HG03064 (cell line): ENCODE results near the gene ESRRA.
"Not testable (repeated sequence)": the region's sequence is repeated elsewhere in the genome, so short reads cannot be mapped to it uniquely, and the experiment has no call there.

Experiments
- ATAC-seq: cut with Tn5 transposase; IDR thresholded peaks from one replicate; pipeline ENCODE4 v1.9.1; 2021; ENCODE audit warnings: low read depth; ENCODE audit not compliant: unreplicated experiment

Gene ESRRA

DNA sequence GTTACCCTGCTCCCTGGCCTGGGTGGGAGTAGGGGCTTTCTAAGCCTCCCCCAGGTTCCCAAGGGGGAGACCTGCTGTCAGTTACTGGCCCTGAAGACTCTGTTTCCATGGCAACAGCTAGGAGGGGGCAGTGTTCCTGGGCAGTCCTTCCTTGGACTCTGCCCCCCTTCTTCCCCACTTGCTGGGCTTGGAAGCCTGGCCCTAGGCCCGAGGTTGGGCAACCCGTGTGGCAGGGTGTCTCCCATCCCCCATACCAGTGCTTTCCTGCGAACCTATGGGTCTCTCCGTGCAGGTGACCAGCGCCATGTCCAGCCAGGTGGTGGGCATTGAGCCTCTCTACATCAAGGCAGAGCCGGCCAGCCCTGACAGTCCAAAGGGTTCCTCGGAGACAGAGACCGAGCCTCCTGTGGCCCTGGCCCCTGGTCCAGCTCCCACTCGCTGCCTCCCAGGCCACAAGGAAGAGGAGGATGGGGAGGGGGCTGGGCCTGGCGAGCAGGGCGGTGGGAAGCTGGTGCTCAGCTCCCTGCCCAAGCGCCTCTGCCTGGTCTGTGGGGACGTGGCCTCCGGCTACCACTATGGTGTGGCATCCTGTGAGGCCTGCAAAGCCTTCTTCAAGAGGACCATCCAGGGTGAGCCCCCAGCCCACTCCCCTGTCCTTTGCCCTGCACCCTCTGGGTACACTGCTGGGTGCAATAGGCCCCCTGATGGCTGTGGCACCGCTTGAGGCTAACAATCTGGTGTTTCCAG lies 1.7 kb downstream of the ESRRA start:
- ATAC-seq, result no peak

DNA sequence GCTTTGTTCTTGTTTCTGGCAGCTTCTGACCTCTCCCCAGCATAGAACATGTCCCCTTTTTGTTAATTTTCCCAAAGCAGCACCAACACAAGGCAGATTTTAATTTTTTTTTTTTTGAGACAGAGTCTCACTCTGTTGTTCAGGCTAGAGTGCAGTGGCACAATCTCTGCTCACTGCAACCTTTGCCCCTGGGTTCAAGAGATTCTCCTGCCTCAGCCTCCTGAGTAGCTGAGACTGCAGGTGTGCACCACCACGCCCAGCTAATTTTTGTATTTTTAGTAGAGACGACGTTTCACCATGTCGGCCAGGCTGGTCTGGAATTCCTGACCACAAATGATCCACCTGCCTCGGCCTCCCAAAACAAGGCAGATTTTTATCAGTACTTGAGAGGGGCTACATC lies 2.5 kb downstream of the ESRRA start:
- not testable (repeated sequence) for ATAC-seq

GRCh38 chr11:64312947-64313346 lies 7.6 kb downstream of the ESRRA start:
- no peak for ATAC-seq

DNA sequence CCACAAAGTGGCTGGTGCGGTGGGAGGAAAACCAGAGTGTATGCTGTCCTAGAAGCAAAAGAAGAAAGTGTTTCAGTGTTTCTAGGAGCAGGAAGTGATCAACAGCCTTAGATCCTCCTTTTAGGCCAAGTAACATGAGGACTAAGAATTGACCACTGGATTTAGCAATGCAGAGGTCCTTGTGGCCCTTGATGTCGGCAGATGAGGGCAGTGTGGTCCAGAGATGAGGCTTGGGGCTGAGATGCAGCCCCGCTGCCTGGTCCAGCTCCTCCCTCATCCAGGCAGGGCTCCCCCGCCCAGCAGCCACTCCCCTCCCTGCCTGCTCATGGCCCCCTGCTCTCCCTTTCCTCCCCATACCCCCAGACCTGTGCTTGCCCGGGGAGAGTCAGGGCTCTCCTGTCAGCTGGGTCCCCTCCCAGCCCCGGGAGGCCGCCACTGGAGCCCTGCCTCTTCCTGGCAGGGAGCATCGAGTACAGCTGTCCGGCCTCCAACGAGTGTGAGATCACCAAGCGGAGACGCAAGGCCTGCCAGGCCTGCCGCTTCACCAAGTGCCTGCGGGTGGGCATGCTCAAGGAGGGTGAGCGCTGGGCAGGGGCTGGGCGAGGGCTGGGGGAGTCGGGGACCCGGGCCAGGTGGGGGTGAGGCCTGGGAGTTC lies 8.3 kb downstream of the ESRRA start:
- no peak for ATAC-seq

GRCh38 chr11:64314146-64314804 lies 9.0 kb downstream of the ESRRA start:
- ATAC-seq, result no peak

DNA sequence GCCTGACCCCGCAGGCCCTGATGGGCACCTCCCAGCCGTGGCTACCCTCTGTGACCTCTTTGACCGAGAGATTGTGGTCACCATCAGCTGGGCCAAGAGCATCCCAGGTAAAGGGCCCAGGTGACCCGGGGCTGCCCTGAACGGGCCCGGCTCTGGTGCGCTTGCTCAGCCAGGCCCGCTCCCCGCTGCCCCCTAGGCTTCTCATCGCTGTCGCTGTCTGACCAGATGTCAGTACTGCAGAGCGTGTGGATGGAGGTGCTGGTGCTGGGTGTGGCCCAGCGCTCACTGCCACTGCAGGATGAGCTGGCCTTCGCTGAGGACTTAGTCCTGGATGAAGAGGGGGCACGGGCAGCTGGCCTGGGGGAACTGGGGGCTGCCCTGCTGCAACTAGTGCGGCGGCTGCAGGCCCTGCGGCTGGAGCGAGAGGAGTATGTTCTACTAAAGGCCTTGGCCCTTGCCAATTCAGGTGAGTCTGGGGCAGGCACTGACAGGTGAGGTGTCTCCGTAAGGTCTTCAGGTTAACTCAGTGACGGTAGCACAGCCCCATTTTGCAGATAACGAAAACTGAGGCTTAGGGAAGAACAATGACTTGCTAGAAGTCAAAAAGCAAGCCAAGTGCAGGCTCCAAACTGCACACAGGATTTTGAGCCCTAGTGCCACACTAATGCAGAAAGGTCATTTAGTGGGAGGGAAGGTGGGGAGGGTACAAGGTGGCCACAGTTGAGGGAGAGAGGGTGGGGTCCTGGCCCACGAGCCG lies 9.7 kb downstream of the ESRRA start:
- no peak for ATAC-seq

- not testable (repeated sequence) for ATAC-seq
Measured at GRCh38 chr11:64315667-64316526, 10.6 kb downstream of the ESRRA start.

DNA sequence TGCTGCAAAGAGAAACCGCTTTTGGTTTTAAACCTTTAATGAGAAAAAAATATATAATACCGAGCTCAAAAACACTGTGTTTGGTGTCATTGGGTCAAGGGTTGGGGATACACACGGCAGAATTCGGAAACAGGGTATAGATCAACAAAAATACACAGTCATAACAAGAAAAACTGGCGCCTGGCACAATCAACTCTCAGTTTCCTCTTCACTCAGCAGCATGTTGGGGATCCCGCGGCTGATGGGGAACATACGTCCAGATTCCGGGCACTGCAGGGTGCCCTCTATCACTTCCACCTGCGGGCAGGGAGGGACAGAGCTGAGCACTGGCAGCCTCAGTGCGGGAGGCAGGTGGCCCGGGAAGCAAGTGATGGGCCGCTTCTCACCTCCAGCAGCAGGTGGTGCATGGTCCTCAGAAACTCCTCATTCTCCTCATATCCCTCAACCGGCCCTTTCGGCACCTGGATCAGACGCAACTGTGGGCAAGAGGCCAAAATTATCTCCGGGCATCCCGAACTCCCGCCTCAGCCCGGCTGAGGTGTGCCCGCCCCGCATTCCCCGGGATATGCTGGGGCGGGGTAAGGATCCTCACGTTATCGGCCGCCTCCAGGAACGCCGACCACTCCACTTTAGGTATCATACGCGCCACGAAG lies 11.5 kb downstream of the ESRRA start:
- no peak for ATAC-seq

DNA sequence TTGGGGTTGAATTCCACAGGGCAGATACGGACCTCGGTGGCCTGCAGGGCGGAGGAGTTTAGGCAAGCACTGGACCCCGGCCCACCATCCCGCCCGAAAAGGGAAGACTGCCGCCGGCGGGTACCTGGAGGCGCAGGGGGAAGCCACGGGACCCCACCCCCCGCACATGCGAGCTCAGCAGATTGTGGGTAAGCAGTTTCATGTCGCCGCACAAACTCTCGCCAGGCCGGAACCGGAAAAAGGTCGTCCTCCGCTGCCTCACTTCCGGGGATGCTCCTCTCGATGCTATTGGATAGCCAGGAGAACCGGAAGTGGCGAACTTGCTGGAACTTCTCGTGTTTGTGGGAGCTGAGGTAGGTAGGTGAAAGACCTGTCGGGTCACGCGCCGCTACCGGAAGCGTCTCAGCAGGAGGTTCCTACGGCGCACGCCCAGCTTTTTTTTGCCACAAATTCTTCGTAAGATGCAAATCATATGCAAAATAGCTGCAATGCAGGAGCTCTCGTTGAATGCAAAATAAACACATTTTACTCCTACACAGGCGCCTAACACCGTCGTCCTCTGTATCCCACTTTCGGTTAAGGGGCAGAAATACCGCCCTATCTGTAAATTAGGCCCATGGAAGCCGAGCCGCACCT lies 12.1 kb downstream of the ESRRA start, which contains the start of gene TRMT112:
TSS of gene TRMT112 (minus strand) at position 235 of the 636 bp plus-strand sequence. CDS start at position 202, 33 bp downstream.
- ATAC-seq, result peak; percentile 41

DNA sequence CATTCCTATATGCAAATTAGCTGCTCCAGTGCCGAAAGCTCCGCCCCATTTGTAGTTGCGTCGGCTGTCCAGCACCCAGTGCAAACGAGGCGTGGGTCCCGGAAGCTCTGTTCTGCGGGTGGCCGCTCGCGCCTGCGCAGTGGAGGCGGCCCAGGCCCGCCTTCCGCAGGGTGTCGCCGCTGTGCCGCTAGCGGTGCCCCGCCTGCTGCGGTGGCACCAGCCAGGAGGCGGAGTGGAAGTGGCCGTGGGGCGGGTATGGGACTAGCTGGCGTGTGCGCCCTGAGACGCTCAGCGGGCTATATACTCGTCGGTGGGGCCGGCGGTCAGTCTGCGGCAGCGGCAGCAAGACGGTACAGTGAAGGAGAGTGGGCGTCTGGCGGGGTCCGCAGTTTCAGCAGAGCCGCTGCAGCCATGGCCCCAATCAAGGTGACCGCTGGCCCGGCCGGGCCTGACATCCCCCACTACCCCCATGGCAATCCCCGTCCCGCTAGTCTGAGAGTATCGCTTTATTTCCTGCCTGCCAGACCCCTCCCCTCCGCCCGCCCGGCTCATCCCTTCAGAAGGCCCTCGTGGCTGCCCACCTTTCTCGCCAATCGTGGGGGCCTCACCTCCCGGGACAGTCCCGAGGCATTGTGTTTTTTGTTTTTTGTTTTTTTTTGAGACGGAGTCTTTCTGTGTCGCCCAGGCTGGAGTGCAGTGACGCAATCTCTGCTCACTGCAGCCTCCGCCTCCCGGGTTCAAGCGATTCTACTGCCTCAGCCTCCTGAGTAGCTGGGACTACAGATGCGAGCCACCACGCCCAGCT lies 12.8 kb downstream of the ESRRA start, which contains the start of gene PRDX5:
TSS of gene PRDX5 (plus strand) at position 161 of the 805 bp plus-strand sequence. CDS start at position 256, 95 bp downstream.
- peak; percentile 56 for ATAC-seq

- no peak for ATAC-seq
Measured at GRCh38 chr11:64318766-64319761, 13.7 kb downstream of the ESRRA start.

DNA sequence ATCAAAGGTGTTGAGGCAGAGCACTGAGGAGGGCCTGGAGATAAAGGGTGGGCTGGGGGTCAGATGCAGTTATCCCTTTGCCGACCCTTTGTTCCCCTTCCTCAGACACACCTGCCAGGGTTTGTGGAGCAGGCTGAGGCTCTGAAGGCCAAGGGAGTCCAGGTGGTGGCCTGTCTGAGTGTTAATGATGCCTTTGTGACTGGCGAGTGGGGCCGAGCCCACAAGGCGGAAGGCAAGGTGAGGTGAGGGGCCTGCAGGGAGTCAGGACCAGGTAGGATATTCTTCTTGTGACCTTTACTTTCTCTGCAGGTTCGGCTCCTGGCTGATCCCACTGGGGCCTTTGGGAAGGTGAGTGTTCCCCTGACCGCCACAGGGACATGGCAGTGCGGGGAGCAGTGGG lies 15.2 kb downstream of the ESRRA start:
- no peak for ATAC-seq

DNA sequence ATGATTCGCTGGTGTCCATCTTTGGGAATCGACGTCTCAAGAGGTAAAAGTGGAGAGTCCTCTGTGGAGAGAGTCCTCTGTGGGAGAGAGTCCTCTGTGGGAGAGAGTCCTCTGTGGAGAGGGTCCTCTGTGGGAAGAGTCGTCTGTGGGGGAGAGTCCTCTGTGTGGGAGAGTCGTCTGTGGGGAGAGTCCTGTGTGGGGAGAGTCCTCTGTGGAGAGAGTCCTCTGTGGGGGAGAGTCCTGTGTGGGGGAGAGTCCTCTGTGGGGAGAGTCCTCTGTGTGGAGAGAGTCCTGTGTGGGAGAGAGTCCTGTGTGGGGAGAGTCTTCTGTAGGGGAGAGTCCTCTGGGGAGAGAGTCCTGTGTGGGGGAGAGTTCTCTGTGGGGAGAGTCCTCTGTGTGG lies 15.7 kb downstream of the ESRRA start:
- ATAC-seq, result no peak

DNA sequence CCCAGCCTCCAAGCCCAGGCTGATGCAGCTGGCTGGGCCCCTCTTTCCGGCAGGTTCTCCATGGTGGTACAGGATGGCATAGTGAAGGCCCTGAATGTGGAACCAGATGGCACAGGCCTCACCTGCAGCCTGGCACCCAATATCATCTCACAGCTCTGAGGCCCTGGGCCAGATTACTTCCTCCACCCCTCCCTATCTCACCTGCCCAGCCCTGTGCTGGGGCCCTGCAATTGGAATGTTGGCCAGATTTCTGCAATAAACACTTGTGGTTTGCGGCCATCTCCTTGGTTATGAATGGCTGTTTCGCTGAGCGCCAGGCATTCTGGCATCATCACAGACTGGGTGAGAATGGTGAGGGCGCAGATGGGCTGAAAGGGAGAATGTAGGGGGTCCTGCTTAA lies 16.2 kb downstream of the ESRRA start:
- ATAC-seq, result no peak

DNA sequence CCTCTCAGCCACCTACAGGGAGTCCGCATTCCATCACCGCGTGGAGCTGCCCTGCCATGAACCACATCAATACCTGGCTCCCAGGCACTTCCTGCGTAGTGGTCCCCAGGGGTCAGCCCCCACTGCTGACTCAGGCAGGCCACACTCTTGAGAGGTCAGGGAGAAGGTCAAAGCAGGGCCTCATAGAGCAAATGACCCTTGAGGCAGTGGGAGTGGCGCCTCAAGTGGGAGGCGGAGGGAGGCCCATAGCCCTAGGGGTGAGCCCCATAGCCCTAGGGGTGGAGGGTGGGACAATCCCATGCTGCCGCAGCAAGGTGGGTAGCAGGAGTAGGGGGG lies 17.6 kb downstream of the ESRRA start:
- no peak for ATAC-seq

- no peak for ATAC-seq
Measured at GRCh38 chr11:64323373-64323772, 18.0 kb downstream of the ESRRA start.

GRCh38 chr11:64323984-64324383 lies 18.7 kb downstream of the ESRRA start:
- not testable (repeated sequence) for ATAC-seq
